ENCODE measurements around the gene SRMS.

- TF ChIP-seq EZH2 (IDR thresholded peaks at IDR 0.05) (no peak), POLR2AphosphoS5 (IDR thresholded peaks at IDR 0.05; ENCODE audit: borderline replicate concordance, low read depth, low read length) (no peak)
Measured at GRCh38 chr20:63541371-63541770, 6.2 kb downstream of the SRMS start.
